HG03103 (cell line): ENCODE data around the gene THEMIS.
"Not testable (repeated sequence)": the region's sequence is repeated elsewhere in the genome, so short reads cannot be mapped to it uniquely, and the experiment has no call there.

ENCODE experiments used
- ATAC-seq: cut with Tn5 transposase; IDR thresholded peaks from one replicate; pipeline ENCODE4 v1.9.1; 2021; ENCODE audit warnings: low read depth; ENCODE audit not compliant: unreplicated experiment

THEMIS gene

GRCh38 chr6:127748290-127748689 lies 152.6 kb downstream of the THEMIS start:
- ATAC-seq, result no peak

DNA sequence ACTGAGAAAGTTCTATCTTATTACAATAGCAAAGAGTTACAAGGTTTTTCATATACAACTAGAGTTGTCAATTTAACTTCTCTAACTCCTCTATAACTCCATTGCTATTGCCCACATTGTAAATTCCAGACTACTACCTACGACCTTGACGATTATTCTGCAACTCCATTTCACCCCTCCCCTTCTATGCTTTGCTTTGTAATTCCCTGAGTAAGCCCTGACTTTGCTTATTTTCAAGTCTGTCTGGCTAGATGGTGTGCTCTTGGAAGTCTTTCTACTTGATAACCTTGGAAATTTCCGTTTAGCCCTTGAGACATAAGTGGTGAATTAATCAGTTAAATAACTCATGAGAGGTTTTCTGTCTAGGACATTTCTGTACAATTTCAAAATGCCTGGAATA lies 162.4 kb downstream of the THEMIS start:
- ATAC-seq, result no peak

DNA sequence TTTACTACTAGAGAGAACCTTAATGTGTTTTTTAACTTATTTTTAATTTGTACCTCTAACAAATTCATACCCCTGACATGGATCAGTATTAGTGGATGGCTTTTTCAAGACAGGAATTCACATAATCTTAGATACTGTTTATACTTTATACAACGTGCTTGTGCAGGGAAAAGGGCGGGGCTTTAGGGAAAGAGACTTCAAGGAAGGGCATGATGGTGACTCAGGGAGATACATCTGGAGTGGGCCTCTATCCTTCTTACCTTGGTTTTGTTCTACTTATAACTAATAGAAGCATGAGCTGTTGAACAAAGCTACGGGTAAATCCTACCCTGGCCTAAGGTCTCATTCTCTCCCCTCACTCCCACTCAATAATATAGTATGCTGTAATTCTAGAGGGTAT lies 163.1 kb downstream of the THEMIS start:
- no peak for ATAC-seq

DNA sequence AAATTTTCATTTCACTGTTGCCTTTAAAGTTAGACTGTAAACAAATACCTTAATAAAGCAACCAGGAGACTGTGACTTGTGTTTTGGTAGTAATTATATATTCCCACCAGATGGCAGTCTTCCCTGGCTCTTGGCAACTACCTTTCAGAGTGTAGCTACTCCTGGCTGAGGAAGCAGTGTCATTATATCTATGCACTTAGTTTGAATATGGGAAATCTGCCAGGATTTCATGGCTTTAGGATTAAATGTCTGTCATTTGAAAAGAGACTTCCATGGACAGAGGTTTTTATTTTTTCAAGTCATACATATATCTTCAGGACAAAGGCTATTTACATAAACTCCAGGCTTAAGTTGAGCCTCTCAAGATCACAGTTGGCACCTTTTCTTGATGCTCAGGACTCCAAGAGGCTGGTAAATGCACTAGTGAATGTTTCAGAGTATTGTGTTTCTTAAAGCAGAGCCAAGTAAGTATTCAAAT lies 163.8 kb downstream of the THEMIS start:
- peak; percentile 94 for ATAC-seq

- no peak for ATAC-seq
These were observed 167.9 kb downstream of the THEMIS start for GRCh38 chr6:127732927-127733326.

- no peak for ATAC-seq
These were observed 173.5 kb downstream of the THEMIS start for GRCh38 chr6:127727260-127727953.

DNA sequence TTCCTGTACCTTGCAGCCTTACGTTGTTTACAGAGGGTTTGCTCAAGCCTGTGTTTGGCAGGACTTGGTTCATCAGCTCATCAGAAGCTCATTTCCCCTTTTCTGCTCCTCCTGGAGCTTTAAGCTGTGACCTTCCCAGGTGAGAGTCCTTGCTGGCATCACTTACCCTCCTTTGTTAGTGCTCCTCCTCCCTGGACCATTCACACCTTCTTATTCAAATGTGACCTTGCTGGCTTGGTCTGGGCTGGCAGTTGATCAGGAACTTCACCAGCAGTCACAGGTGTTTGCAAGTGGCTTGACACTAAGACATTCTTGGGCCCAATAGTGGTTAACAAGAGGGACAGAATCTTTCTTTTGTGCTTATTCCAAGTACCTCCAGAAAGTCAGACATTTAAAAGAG lies 175.0 kb downstream of the THEMIS start:
- ATAC-seq, result no peak

GRCh38 chr6:127718694-127719093 lies 182.2 kb downstream of the THEMIS start:
- no peak for ATAC-seq

DNA sequence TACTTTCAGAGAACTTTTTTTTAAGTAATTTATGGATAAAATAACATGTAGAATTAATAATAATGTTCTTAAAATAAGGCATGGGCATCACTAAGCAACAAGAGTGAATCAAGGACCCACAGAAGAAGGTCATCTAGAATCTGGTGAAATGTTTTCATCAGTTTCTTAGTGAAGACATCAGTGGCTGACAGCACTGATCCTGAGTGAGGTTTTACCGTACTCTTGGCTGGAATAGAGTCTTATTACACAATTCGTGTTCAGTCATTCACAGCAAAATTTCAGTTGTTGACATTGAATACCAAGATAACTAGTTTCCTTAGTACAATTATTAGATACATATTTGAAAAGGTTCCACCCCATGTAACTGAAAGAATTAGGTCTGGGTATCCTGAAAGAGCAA lies 183.5 kb downstream of the THEMIS start:
- no peak for ATAC-seq

- no peak for ATAC-seq
These were observed 184.4 kb downstream of the THEMIS start for GRCh38 chr6:127716465-127716864.

DNA sequence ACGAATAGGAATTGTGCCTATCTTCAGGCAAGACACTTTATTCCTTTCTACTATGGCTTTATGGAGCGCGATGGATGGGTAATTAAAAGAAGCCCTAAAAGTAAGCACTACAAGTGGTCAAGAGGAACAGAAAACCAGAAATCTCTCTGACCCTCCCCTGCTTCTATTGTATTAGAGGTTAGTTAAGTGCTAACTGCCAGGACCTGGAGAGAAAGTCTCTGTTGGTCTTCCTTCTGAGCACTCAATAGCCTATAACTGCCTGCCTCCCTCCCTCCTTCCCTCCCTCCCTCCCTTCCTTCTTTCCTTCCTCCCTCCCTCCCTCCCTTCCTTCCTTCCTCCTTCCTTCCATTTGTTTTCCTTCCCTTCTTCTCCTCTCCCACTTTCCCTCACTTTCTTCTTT lies 190.2 kb downstream of the THEMIS start:
- no peak for ATAC-seq

- no peak for ATAC-seq
These were observed 194.6 kb downstream of the THEMIS start for GRCh38 chr6:127706216-127706615.

- ATAC-seq, result no peak
These were observed 205.8 kb downstream of the THEMIS start for GRCh38 chr6:127695108-127695507.

- ATAC-seq, result no peak
These were observed 209.7 kb downstream of the THEMIS start for GRCh38 chr6:127691146-127691545.

- ATAC-seq, result no peak
These were observed 210.3 kb downstream of the THEMIS start for GRCh38 chr6:127690588-127690987.

- no peak for ATAC-seq
These were observed 210.8 kb downstream of the THEMIS start for GRCh38 chr6:127690092-127690491.

DNA sequence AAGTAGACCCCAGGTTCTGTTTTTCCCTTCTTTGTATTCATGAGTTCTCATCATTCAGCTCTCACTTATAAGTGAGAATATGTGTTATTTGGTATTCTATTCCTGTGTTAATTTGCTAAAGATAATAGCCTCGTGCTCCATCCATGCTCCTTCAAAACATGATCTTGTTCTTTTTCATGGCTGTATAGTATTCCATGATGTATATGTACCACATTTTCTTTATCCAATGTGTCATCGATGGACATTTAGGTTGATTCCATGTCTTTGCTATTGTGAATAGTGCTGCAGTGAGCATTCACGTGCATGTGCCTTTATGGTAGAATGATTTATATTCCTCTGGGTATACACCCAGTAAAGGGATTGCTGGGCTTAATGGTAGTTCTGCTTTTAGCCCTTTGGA lies 213.4 kb downstream of the THEMIS start:
- not testable (repeated sequence) for ATAC-seq

- no peak for ATAC-seq
These were observed 214.8 kb downstream of the THEMIS start for GRCh38 chr6:127686084-127686483.

- ATAC-seq, result no peak
These were observed 216.4 kb downstream of the THEMIS start for GRCh38 chr6:127684501-127684900.
